OCI-LY1 (cell line): ENCODE data around the gene ARAP3.

Source experiments
- EZH2 ChIP-seq: fragments of 200-600 bp; sonication (generic), shearing (Covaris generic); IDR thresholded peaks from 2 replicates; pipeline ENCODE4 v1.8.0; 2017; ENCODE audit warnings: borderline replicate concordance, mixed run types, mild to moderate bottlenecking, antibody characterized with exemption, low read length, moderate library complexity, mixed read lengths
- TF ChIP-seq, protein P1 (sequence below): fragments of 200-600 bp; sonication (generic), shearing (Covaris generic); IDR thresholded peaks from 2 replicates; pipeline ENCODE4 v1.5.1; 2017; ENCODE audit warnings: mild to moderate bottlenecking, antibody characterized with exemption, low read length, moderate library complexity, mixed read lengths

DNA sequence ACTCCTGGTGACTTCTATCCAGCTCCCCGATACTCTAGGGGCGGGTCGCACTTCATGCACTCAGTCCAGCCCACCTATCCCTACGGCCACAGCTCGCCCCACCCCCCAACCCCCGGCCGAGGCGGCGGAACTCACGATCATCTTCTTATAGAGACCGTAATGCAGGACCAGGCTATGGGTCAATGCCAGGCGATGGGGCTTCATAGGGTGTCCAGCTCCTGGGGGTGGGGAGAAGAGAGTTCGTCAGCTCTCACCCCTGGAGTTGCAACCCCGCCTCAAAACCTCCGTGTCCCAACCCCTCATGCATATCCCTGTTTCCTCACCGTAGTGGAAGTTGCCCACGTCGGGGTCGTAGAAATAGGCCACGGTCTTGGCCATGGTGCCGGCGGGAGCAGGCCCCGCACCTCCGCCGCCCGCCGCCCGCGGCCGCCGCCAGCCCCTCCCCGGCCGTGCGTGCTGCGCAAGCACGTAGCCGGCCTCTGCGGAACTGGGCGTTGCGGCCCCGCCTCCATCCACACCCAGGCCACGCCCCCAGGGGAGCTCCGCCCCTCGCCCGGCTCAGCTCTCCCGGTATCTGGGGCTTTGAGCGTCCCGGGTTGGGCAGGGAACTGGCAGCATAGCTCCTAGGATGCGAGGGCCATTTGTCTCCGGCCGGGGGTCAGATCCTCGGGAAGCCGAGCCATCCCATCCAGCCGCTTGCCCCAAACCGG lies 45.5 kb downstream of the ARAP3 start, which contains the start of the genes HDAC3 and RELL2:
- TF ChIP-seq, protein P1, sequence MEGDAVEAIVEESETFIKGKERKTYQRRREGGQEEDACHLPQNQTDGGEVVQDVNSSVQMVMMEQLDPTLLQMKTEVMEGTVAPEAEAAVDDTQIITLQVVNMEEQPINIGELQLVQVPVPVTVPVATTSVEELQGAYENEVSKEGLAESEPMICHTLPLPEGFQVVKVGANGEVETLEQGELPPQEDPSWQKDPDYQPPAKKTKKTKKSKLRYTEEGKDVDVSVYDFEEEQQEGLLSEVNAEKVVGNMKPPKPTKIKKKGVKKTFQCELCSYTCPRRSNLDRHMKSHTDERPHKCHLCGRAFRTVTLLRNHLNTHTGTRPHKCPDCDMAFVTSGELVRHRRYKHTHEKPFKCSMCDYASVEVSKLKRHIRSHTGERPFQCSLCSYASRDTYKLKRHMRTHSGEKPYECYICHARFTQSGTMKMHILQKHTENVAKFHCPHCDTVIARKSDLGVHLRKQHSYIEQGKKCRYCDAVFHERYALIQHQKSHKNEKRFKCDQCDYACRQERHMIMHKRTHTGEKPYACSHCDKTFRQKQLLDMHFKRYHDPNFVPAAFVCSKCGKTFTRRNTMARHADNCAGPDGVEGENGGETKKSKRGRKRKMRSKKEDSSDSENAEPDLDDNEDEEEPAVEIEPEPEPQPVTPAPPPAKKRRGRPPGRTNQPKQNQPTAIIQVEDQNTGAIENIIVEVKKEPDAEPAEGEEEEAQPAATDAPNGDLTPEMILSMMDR: no peak
- no peak for TF ChIP-seq EZH2
